RWPE1 (cell line): ENCODE results near the gene TASP1.

Experiments used
- CTCF ChIA-PET: fragments of 350-600 bp; sonication (Branson Sonifier 250); formaldehyde crosslinking; extraction: SDS; loops from one replicate; lab custom pipeline; 2021; lab: Yijun Ruan, JAX
- POLR2A ChIA-PET: fragments of 400-600 bp; formaldehyde crosslinking; extraction: SDS; loops from one replicate; lab custom pipeline; 2020; ENCODE audit warnings: antibody characterized with exemption; ENCODE audit not compliant: low non-redundant PET; lab: Yijun Ruan, JAX
- DNase-seq: peaks from one replicate; pipeline ENCODE4 v3.0.0; 2012; ENCODE audit warnings: low spot score
- H3K27ac ChIP-seq: fragments of 450-650 bp; 2 replicates; pipeline ENCODE4 v1.5.1; 2017
- TF ChIP-seq, protein P1 (sequence below): fragments of 450-650 bp; conservative IDR thresholded peaks from 2 replicates; pipeline ENCODE4 v1.5.1; 2017; ENCODE audit warnings: low read depth, mild to moderate bottlenecking

TASP1 gene

GRCh38 chr20:13581451-13581850 is 57.3 kb downstream of the TASP1 start:
- ChIA-PET CTCF (interaction anchor here (0.6 kb wide), 1 partner anchor 1524 kb away, joined by 6 read pairs; no protein-coding TSS in a partner anchor), POLR2A (no interaction called here)
- no peak for DNase-seq
- no peak overlapping the region for H3K27ac ChIP-seq
- TF ChIP-seq, protein P1, sequence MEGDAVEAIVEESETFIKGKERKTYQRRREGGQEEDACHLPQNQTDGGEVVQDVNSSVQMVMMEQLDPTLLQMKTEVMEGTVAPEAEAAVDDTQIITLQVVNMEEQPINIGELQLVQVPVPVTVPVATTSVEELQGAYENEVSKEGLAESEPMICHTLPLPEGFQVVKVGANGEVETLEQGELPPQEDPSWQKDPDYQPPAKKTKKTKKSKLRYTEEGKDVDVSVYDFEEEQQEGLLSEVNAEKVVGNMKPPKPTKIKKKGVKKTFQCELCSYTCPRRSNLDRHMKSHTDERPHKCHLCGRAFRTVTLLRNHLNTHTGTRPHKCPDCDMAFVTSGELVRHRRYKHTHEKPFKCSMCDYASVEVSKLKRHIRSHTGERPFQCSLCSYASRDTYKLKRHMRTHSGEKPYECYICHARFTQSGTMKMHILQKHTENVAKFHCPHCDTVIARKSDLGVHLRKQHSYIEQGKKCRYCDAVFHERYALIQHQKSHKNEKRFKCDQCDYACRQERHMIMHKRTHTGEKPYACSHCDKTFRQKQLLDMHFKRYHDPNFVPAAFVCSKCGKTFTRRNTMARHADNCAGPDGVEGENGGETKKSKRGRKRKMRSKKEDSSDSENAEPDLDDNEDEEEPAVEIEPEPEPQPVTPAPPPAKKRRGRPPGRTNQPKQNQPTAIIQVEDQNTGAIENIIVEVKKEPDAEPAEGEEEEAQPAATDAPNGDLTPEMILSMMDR = no peak

DNA sequence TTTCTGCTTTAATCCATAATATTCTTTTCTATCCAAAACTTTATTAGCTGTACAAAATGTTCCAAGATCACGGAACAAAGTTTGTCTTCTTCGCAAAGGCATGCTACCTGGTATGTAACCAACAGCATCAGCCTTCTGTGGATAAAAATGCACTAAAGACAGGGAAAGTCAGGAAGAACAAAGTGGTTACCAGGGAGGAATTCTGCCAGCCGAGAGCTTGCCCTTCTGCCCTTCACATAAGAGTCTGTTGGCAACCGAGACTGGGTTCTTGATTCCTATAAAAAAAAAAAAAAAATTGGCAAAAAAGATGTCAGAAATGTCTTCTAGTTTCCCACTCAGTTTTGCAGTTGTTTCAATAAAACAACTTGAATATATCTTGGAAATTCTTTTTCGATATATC is 58.0 kb downstream of the TASP1 start:
- TF ChIP-seq, protein P1 = no peak
- POLR2A ChIA-PET = no interaction called here
- no peak for DNase-seq
- CTCF ChIA-PET = no interaction called here
- no peak overlapping the region for H3K27ac ChIP-seq

- TF ChIP-seq, protein P1 = no peak
- ChIA-PET POLR2A (no interaction called here), CTCF (no interaction called here)
- no peak for DNase-seq
- H3K27ac ChIP-seq = no peak overlapping the region
Observed at GRCh38 chr20:13574071-13574470, 64.7 kb downstream of the TASP1 start.

DNA sequence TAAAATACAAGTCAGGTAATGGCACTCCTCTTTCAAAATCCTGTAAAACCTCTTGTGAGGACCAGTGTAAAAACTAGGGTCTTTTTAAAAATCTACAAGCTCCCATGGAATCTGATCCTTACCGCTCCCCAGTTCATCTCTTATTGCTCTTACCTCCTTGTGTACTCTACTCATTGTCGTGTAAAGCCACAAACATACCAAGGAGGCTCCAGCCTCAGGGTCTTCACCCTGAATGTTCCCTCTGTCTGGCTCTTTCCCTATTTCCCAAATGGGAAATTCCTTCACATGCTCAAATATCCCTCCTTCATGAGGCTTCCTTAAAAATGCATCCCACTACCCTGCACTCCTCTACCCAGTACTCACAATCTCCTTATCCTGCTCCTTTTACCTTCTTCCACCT is 67.1 kb downstream of the TASP1 start:
- no peak for DNase-seq
- POLR2A ChIA-PET = no interaction called here
- H3K27ac ChIP-seq = no peak overlapping the region
- TF ChIP-seq, protein P1 = no peak
- CTCF ChIA-PET = no interaction called here

- ChIA-PET CTCF (interaction anchor here (0.7 to 0.9 kb wide), 2 partner anchors 20 to 1869 kb away, joined by 4 read pairs; no protein-coding TSS in a partner anchor), POLR2A (no interaction called here)
Observed at GRCh38 chr20:13567663-13568062, 71.1 kb downstream of the TASP1 start.

GRCh38 chr20:13563854-13564253 is 74.9 kb downstream of the TASP1 start:
- no peak overlapping the region for H3K27ac ChIP-seq
- POLR2A ChIA-PET = no interaction called here
- CTCF ChIA-PET = interaction anchor here (0.5 kb wide), 1 partner anchor 86 kb away, joined by 3 read pairs; no protein-coding TSS in a partner anchor
- TF ChIP-seq, protein P1 = no peak
- no peak for DNase-seq

More at GRCh38 chr20:13567663-13568062, 71.1 kb downstream of the TASP1 start:
- H3K27ac ChIP-seq = no peak overlapping the region
- TF ChIP-seq, protein P1 = no peak
- no peak for DNase-seq
